ENCODE data around the gene INTS11. TPM values are rescaled to one million over a fixed set of nuclear protein-coding genes. Genes with fewer than 3 reads are reported as not detected.

The INTS11 gene
- polyA plus RNA-seq, 2 of the 4 experiments (the other 2 are of a cell fraction): 41.9 to 62.9 TPM

DNA sequence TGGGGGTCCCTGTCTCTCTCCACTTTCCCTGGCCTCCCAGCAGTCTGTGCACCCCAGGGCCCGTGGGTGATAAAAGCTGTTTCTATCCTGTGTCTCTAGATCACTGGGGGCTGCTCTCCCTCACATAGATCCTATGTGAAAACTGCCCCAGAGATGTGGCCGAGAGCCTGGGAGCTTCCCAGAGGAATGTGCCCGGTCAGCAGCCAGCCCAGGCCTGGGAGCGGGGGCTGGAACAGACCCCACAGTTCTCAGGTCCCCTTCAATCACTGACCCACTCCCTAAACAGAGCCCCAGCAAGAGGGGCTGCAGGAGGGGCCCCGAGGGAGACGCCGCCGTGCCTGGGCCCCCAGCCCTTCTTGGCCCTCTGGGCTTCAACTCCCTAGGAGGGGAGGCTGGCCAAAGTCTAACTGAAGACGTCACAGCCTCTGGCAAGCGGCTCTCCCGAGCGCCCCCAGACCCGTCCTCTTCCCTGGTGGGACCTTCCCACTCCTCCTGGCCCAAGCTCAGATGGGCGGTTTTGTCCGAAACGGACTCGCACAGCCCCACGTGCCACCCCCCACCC, 33.5 kb upstream of the INTS11 start:
- TF ChIP-seq CTCF (IDR thresholded peaks at IDR 0.05): no peak
- TF ChIP-seq MAFK (IDR thresholded peaks at IDR 0.05; ENCODE audit: partially characterized antibody): peak; percentile 72
- FAIRE-seq (no peak), ATAC-seq (no peak), DNase-seq (ENCODE audit: low read depth in 1 of 2, low spot score in 1 of 2) (no peak)
- no peaks in the 10 kb centered on the region for H3K9me3 ChIP-seq
- ChIA-PET CTCF (interaction anchor here (1.2 kb wide), 1 partner anchor 14 kb away, joined by 6 read pairs; no protein-coding TSS in a partner anchor), POLR2A (no interaction called here)
- 75% methylated on average over 17 of the region's 18 CpGs for WGBS (ENCODE audit: missing lambda C conversion rate)
- H3K4me3 ChIP-seq: no peak overlapping the region
- peaks cover 38% of the 10 kb centered on the region for H3K4me1 ChIP-seq
- H3K27ac ChIP-seq: peak overlapping the region in 1 of 2 experiments; percentile 30; a peak in 1 of 6 replicates
- H3K4me2 ChIP-seq: no peak overlapping the region

- Histone ChIP-seq H3K27ac (no peak overlapping the region), H3K4me2 (no peak overlapping the region), H3K9me3 (no peaks in the 10 kb centered on the region), H3K4me3 (no peak overlapping the region), H3K4me1 (peaks cover 39% of the 10 kb centered on the region)
- 91% methylated on average over 9 of the region's 26 CpGs for whole genome bisulfite sequencing (ENCODE audit: missing lambda C conversion rate)
- DNase-seq (ENCODE audit: low read depth in 1 of 2, low spot score in 1 of 2) (no peak), FAIRE-seq (no peak), ATAC-seq (peak in 1 of 2 experiments; percentile 3; a peak in 1 of 6 replicates)
- ChIA-PET CTCF (interaction anchor here (1.2 kb wide), 1 partner anchor 15 kb away, joined by 6 read pairs; no protein-coding TSS in a partner anchor), POLR2A (no interaction called here)
- TF ChIP-seq SREBF2 (IDR thresholded peaks at IDR 0.05) (no peak), CTCF (IDR thresholded peaks at IDR 0.05) (no peak)
Measured at GRCh38 chr1:1356796-1357401, 32.4 kb upstream of the INTS11 start.

DNA sequence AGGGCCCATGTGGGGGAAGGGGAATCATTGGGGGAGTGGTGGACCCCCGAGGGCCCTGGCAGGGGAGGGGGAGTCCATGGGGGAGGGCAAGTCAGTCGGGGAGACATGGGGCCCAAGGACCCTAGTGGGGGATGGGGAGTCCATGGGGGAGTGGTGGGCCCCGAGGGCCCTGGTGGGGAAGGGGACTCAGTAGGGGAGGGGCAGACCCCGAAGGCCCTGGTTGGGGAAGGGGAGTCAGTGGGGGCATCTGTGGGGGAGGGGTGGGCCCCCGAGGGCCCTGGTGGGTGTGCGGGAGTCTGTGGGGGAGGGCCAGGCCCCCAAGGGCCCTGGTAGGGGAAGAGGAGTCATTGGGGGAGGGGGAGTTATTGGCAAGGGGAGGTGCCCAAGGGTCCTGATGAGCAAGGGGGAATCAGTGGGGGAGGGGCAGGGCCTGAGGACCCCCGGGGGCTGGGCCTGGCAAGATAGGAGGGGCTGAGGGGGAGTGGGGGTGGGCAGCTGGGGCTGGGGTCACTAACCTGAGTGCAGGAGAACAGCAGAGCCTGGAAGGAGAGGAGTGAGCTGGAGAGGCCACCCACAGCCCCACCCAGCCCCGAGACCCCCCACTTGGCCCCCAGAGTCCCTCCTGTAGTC, 31.8 kb upstream of the INTS11 start:
- Histone ChIP-seq H3K4me3 (no peak overlapping the region), H3K9me3 (no peaks in the 10 kb centered on the region), H3K27ac (peak overlapping the region in 1 of 2 experiments; percentile 86; a peak in 3 of 6 replicates), H3K4me1 (peaks cover 43% of the 10 kb centered on the region), H3K4me2 (no peak overlapping the region)
- POLR2A ChIA-PET: no interaction called here
- ATAC-seq (no peak), DNase-seq (ENCODE audit: low read depth in 1 of 2, low spot score in 1 of 2) (no peak), FAIRE-seq (no peak)
- WGBS (ENCODE audit: missing lambda C conversion rate): 80% methylated on average over 1 of the region's 8 CpGs
- CTCF ChIA-PET: no interaction called here
- no peak for TF ChIP-seq HOXB5 (CRISPR knock-in tag; IDR thresholded peaks at IDR 0.05)
- TF ChIP-seq FOXS1 (CRISPR knock-in tag; IDR thresholded peaks at IDR 0.05): no peak
- TF ChIP-seq ELK1 (IDR thresholded peaks at IDR 0.05; ENCODE audit: low read depth, low read length): no peak
- no peak for TF ChIP-seq CEBPB (IDR thresholded peaks at IDR 0.05)
- TF ChIP-seq CTCF (IDR thresholded peaks at IDR 0.05): no peak
- no peak for TF ChIP-seq PBX3 (IDR thresholded peaks at IDR 0.05)
- TF ChIP-seq NR3C1 (IDR thresholded peaks at IDR 0.05): no peak
- TF ChIP-seq, protein P1, sequence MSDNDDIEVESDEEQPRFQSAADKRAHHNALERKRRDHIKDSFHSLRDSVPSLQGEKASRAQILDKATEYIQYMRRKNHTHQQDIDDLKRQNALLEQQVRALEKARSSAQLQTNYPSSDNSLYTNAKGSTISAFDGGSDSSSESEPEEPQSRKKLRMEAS (IDR thresholded peaks at IDR 0.05): no peak
- no peak for TF ChIP-seq PHF8 (IDR thresholded peaks at IDR 0.05; ENCODE audit: borderline replicate concordance, low read depth)
- TF ChIP-seq TFCP2L1 (CRISPR knock-in tag; IDR thresholded peaks at IDR 0.05): no peak
- TF ChIP-seq ZSCAN20 (CRISPR knock-in tag; IDR thresholded peaks at IDR 0.05): no peak
- no peak for TF ChIP-seq EP300 (IDR thresholded peaks at IDR 0.05)
- no peak for TF ChIP-seq GATA3 (IDR thresholded peaks at IDR 0.05; ENCODE audit: borderline replicate concordance)
- TF ChIP-seq KDM5A (IDR thresholded peaks at IDR 0.05): no peak
- TF ChIP-seq BHLHE40 (IDR thresholded peaks at IDR 0.05; ENCODE audit: low read depth, low read length): no peak
- no peak for TF ChIP-seq TP53 (CRISPR knock-in tag; IDR thresholded peaks at IDR 0.05)

Data from A549 (cell line).